Right renal cortex interstitium (tissue), 3 donors: Measurements from ENCODE around the gene HOXD9. TPM values are rescaled to one million over a fixed set of nuclear protein-coding genes. Genes with fewer than 3 reads are reported as not detected.

Experiments used
- DNase-seq, 3 donors: peaks; one replicate each; pipeline ENCODE4 v3.0.0-alpha.2; 2013; ENCODE audit warnings: low read depth in 3 of 3, low spot score in 2 of 3
- polyA plus RNA-seq, 3 donors: library from polyadenylated mRNA; unstranded; fragments of 120-200 nt; gene quantifications; one replicate each; pipeline ENCODE4 v1.2.1, GENCODE V29; 2013; ENCODE audit not compliant: insufficient read length in 3 of 3

HOXD9 gene
- polyA plus RNA-seq, 3 donors = 56.4 to 63.2 (median 60.0) TPM

- no peak for DNase-seq
Observed at GRCh38 chr2:176097820-176098365, 24.6 kb upstream of the HOXD9 start.

- DNase-seq = no peak
Observed at GRCh38 chr2:176098366-176099158, 24.0 kb upstream of the HOXD9 start.

- no peak for DNase-seq
Observed at GRCh38 chr2:176099159-176099727, 23.3 kb upstream of the HOXD9 start.

- no peak for DNase-seq
Observed at GRCh38 chr2:176099728-176100546, 22.6 kb upstream of the HOXD9 start, which contains the start of gene HOXD12. Gene HOXD12, plus strand, starts transcription at chr2:176099795. Its CDS starts 7 bp downstream, at chr2:176099802.

GRCh38 chr2:176100547-176101140, 21.9 kb upstream of the HOXD9 start:
- no peak for DNase-seq

GRCh38 chr2:176101216-176101830, 21.2 kb upstream of the HOXD9 start:
- no peak for DNase-seq

GRCh38 chr2:176101842-176102241, 20.7 kb upstream of the HOXD9 start:
- DNase-seq = no peak

- DNase-seq = no peak
Observed at GRCh38 chr2:176102309-176102866, 20.1 kb upstream of the HOXD9 start.

- no peak for DNase-seq
Observed at GRCh38 chr2:176103194-176103593, 19.3 kb upstream of the HOXD9 start.

- no peak for DNase-seq
Observed at GRCh38 chr2:176103742-176104315, 18.7 kb upstream of the HOXD9 start.

- no peak for DNase-seq
Observed at GRCh38 chr2:176104316-176105077, 18.0 kb upstream of the HOXD9 start.

- no peak for DNase-seq
Observed at GRCh38 chr2:176105078-176105729, 17.3 kb upstream of the HOXD9 start.

- DNase-seq = no peak
Observed at GRCh38 chr2:176105730-176106580, 16.6 kb upstream of the HOXD9 start.

GRCh38 chr2:176106581-176107539, 15.7 kb upstream of the HOXD9 start, which contains the start of gene HOXD11:
Gene HOXD11, plus strand, starts transcription at chr2:176107280. Its CDS starts 76 bp downstream, at chr2:176107356.
- no peak for DNase-seq

- DNase-seq = no peak
Observed at GRCh38 chr2:176107731-176108181, 14.8 kb upstream of the HOXD9 start.
